ENCODE results near the gene KRT85. TPM values are rescaled to one million over a fixed set of nuclear protein-coding genes. Genes with fewer than 3 reads are reported as not detected.

The KRT85 gene
- total and polyA plus RNA-seq, 2 experiments from 2014 or later = not detected

- Histone ChIP-seq H3K27me3 (replicated peaks; ENCODE audit: insufficient read depth) (peaks cover 18% of the 10 kb centered on the region), H3K36me3 (ENCODE audit: low read depth) (no peaks in the 10 kb centered on the region), H3F3A (ENCODE audit: insufficient read depth) (no peaks in the 10 kb centered on the region), H3K4me3 (no peak overlapping the region), H3K4me1 (ENCODE audit: insufficient read depth) (no peaks in the 10 kb centered on the region), H4K20me1 (ENCODE audit: insufficient read depth) (no peaks in the 10 kb centered on the region), H3K9me2 (ENCODE audit: insufficient read depth) (no peaks in the 10 kb centered on the region), H2AFZ (no peak overlapping the region), H3K4me2 (ENCODE audit: unreplicated experiment) (no peak overlapping the region), H3K9ac (no peak overlapping the region), H3K9me3 (ENCODE audit: low read depth) (no peaks in the 10 kb centered on the region), H3K27ac (no peak overlapping the region), H3K79me2 (ENCODE audit: insufficient read depth) (no peaks in the 10 kb centered on the region)
- DNase-seq = no peak
- in situ Hi-C loops (cut with MboI) = no loop called here
- WGBS, 2 experiments (ENCODE audit: low coverage in 1 of 2, low lambda C conversion rate in 2 of 2, missing lambda C conversion rate in 2 of 2) = 82 to 90% methylated on average over 10 to 12 of the region's 12 CpGs
- TF ChIP-seq EZH2phosphoT487 (IDR thresholded peaks at IDR 0.05; ENCODE audit: insufficient read depth, low read depth) (no peak), EZH2 (IDR thresholded peaks at IDR 0.05; ENCODE audit: insufficient read depth, poor library complexity, severe bottlenecking) (no peak)
Measured at GRCh38 chr12:52344111-52344510, 23.2 kb downstream of the KRT85 start.

GRCh38 chr12:52343550-52343949, 23.7 kb downstream of the KRT85 start:
- no peak overlapping the region for H3K4me2 ChIP-seq (ENCODE audit: unreplicated experiment)
- in situ Hi-C loops (cut with MboI) = no loop called here
- H2AFZ ChIP-seq = no peak overlapping the region
- H3K9me2 ChIP-seq (ENCODE audit: insufficient read depth) = no peaks in the 10 kb centered on the region
- no peak overlapping the region for H3K27ac ChIP-seq
- no peaks in the 10 kb centered on the region for H3K36me3 ChIP-seq (ENCODE audit: low read depth)
- H3K9me3 ChIP-seq (ENCODE audit: low read depth) = no peaks in the 10 kb centered on the region
- no peaks in the 10 kb centered on the region for H4K20me1 ChIP-seq (ENCODE audit: insufficient read depth)
- H3K4me3 ChIP-seq = no peak overlapping the region
- no peak for TF ChIP-seq EZH2phosphoT487 (IDR thresholded peaks at IDR 0.05; ENCODE audit: insufficient read depth, low read depth)
- TF ChIP-seq EZH2 (IDR thresholded peaks at IDR 0.05; ENCODE audit: insufficient read depth, poor library complexity, severe bottlenecking) = no peak
- peaks cover 18% of the 10 kb centered on the region for H3K27me3 ChIP-seq (replicated peaks; ENCODE audit: insufficient read depth)
- no peaks in the 10 kb centered on the region for H3K79me2 ChIP-seq (ENCODE audit: insufficient read depth)
- no peaks in the 10 kb centered on the region for H3K4me1 ChIP-seq (ENCODE audit: insufficient read depth)
- 49 to 54% methylated on average over 2 of the region's 2 CpGs for WGBS, 2 experiments (ENCODE audit: low coverage in 1 of 2, low lambda C conversion rate in 2 of 2, missing lambda C conversion rate in 2 of 2)
- H3F3A ChIP-seq (ENCODE audit: insufficient read depth) = no peaks in the 10 kb centered on the region
- H3K9ac ChIP-seq = no peak overlapping the region
- no peak for DNase-seq

GRCh38 chr12:52342781-52343490, 24.3 kb downstream of the KRT85 start:
- DNase-seq = no peak
- WGBS, 2 experiments (ENCODE audit: low coverage in 1 of 2, low lambda C conversion rate in 2 of 2, missing lambda C conversion rate in 2 of 2) = 28 to 36% methylated on average over 2 of the region's 2 CpGs
- in situ Hi-C loops (cut with MboI) = no loop called here

GRCh38 chr12:52341066-52341580, 26.2 kb downstream of the KRT85 start:
- Histone ChIP-seq H3K4me2 (ENCODE audit: unreplicated experiment) (no peak overlapping the region), H4K20me1 (ENCODE audit: insufficient read depth) (no peaks in the 10 kb centered on the region), H3K4me3 (no peak overlapping the region), H3K4me1 (ENCODE audit: insufficient read depth) (no peaks in the 10 kb centered on the region), H3K9ac (no peak overlapping the region), H3K79me2 (ENCODE audit: insufficient read depth) (no peaks in the 10 kb centered on the region), H3K9me2 (ENCODE audit: insufficient read depth) (no peaks in the 10 kb centered on the region), H2AFZ (no peak overlapping the region), H3K27ac (no peak overlapping the region), H3K9me3 (ENCODE audit: low read depth) (no peaks in the 10 kb centered on the region), H3K36me3 (ENCODE audit: low read depth) (no peaks in the 10 kb centered on the region), H3K27me3 (replicated peaks; ENCODE audit: insufficient read depth) (peaks cover 18% of the 10 kb centered on the region), H3F3A (ENCODE audit: insufficient read depth) (0 out of 2 replicates have a peak, but pooled peaks cover 5% of the 10 kb centered on the region)
- TF ChIP-seq EZH2 (IDR thresholded peaks at IDR 0.05; ENCODE audit: insufficient read depth, poor library complexity, severe bottlenecking) = no peak
- no peak for TF ChIP-seq EZH2phosphoT487 (IDR thresholded peaks at IDR 0.05; ENCODE audit: insufficient read depth, low read depth)
- 69% methylated on average over 14 of the region's 14 CpGs for WGBS, 2 experiments (ENCODE audit: low coverage in 1 of 2, low lambda C conversion rate in 2 of 2, missing lambda C conversion rate in 2 of 2)
- in situ Hi-C loops (cut with MboI) = no loop called here
- no peak for DNase-seq

More at GRCh38 chr12:52342781-52343490, 24.3 kb downstream of the KRT85 start:
- no peak overlapping the region for H3K9ac ChIP-seq
- TF ChIP-seq EZH2phosphoT487 (IDR thresholded peaks at IDR 0.05; ENCODE audit: insufficient read depth, low read depth) = no peak
- TF ChIP-seq EZH2 (IDR thresholded peaks at IDR 0.05; ENCODE audit: insufficient read depth, poor library complexity, severe bottlenecking) = no peak
- no peaks in the 10 kb centered on the region for H3K9me3 ChIP-seq (ENCODE audit: low read depth)
- H3K9me2 ChIP-seq (ENCODE audit: insufficient read depth) = no peaks in the 10 kb centered on the region
- H2AFZ ChIP-seq = no peak overlapping the region
- H3K36me3 ChIP-seq (ENCODE audit: low read depth) = no peaks in the 10 kb centered on the region
- no peak overlapping the region for H3K4me3 ChIP-seq
- H3K4me1 ChIP-seq (ENCODE audit: insufficient read depth) = no peaks in the 10 kb centered on the region
- no peaks in the 10 kb centered on the region for H3K79me2 ChIP-seq (ENCODE audit: insufficient read depth)
- H3K27ac ChIP-seq = no peak overlapping the region
- H4K20me1 ChIP-seq (ENCODE audit: insufficient read depth) = no peaks in the 10 kb centered on the region
- H3F3A ChIP-seq (ENCODE audit: insufficient read depth) = no peaks in the 10 kb centered on the region
- H3K27me3 ChIP-seq (replicated peaks; ENCODE audit: insufficient read depth) = peaks cover 18% of the 10 kb centered on the region
- H3K4me2 ChIP-seq (ENCODE audit: unreplicated experiment) = no peak overlapping the region
